Erythroblast (primary cell): ENCODE measurements around the gene PAK5.

Experiments used
- GATA1 ChIP-seq: IDR thresholded peaks from 2 replicates; pipeline ENCODE4 v1.6.1; 2011; ENCODE audit warnings: low read depth, mild to moderate bottlenecking, control low read depth, low read length, moderate library complexity
- POLR2A ChIP-seq: IDR thresholded peaks from 2 replicates; pipeline ENCODE4 v1.6.1; 2011; ENCODE audit warnings: mild to moderate bottlenecking, low read length

DNA sequence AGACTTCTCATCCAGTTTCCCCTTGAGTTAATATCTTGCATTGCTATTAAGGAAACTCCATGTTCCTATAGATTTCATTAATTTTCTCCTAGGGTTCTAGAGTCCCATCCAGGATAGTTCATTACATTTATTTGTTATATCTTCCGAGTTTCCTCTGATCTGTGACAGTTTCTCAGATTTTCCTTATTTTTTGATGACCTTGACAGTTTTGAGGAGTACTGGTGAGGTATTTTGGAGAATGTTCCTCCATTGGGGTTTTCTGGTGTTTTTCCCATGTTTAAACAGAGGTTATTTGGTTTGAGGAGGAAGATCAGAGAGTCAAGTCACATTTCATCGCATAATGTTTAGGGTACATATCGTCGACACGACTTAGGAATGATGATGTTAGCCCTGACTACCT lies 256.7 kb downstream of the PAK5 start:
- TF ChIP-seq POLR2A = no peak
- TF ChIP-seq GATA1 = no peak
